ENCODE data around the gene ADAT3.
"Not testable (repeated sequence)": the region's sequence is repeated elsewhere in the genome, so short reads cannot be mapped to it uniquely, and the experiment has no call there.

Gene ADAT3

GRCh38 chr19:1875646-1876495 lies 29.3 kb upstream of the ADAT3 start:
- Histone ChIP-seq H3K4me2 (peak overlapping the region; percentile 94), H4K20me1 (ENCODE audit: insufficient read depth) (no peaks in the 10 kb centered on the region), H3K27me3 (ENCODE audit: insufficient read depth, low read depth) (no peaks in the 10 kb centered on the region), H3K27ac (peak overlapping the region; percentile 70), H2AFZ (ENCODE audit: low read depth) (peak overlapping the region; percentile 68), H3K4me3 (IDR thresholded peaks at IDR 0.05; ENCODE audit: insufficient read depth, low read depth, low read length) (no peak overlapping the region), H3K36me3 (ENCODE audit: insufficient read depth) (no peaks in the 10 kb centered on the region), H3K79me2 (ENCODE audit: insufficient read depth, low read depth) (peaks cover 35% of the 10 kb centered on the region), H3K9ac (peak overlapping the region; percentile 83), H3K4me1 (ENCODE audit: low read depth, poor library complexity, severe bottlenecking) (peaks cover 17% of the 10 kb centered on the region)
- no peak for TF ChIP-seq CTCF (conservative IDR thresholded peaks at IDR 0.05; ENCODE audit: low read depth, low read length)

- not testable (repeated sequence) for H3K4me3 ChIP-seq (IDR thresholded peaks at IDR 0.05; ENCODE audit: insufficient read depth, low read depth, low read length); H3K36me3 ChIP-seq (ENCODE audit: insufficient read depth); H3K27me3 ChIP-seq (ENCODE audit: insufficient read depth, low read depth); H4K20me1 ChIP-seq (ENCODE audit: insufficient read depth)
- H3K4me1 ChIP-seq (ENCODE audit: low read depth, poor library complexity, severe bottlenecking): peaks cover 17% of the 10 kb centered on the region
- H3K4me2 ChIP-seq: peak overlapping the region; percentile 94
- peak overlapping the region; percentile 70; the same call in 1 of the 2 replicates for H3K27ac ChIP-seq
- H3K79me2 ChIP-seq (ENCODE audit: insufficient read depth, low read depth): peaks cover 35% of the 10 kb centered on the region
- H2AFZ ChIP-seq (ENCODE audit: low read depth): peak overlapping the region; percentile 68
- H3K9ac ChIP-seq: peak overlapping the region; percentile 83; the same call in 1 of the 2 replicates
These were observed 28.5 kb upstream of the ADAT3 start for GRCh38 chr19:1876496-1877279.

- H3K4me2 ChIP-seq; H4K20me1 ChIP-seq (ENCODE audit: insufficient read depth); H3K27ac ChIP-seq; H3K9ac ChIP-seq; H2AFZ ChIP-seq (ENCODE audit: low read depth); H3K36me3 ChIP-seq (ENCODE audit: insufficient read depth); H3K27me3 ChIP-seq (ENCODE audit: insufficient read depth, low read depth); H3K4me3 ChIP-seq (IDR thresholded peaks at IDR 0.05; ENCODE audit: insufficient read depth, low read depth, low read length): not testable (repeated sequence)
- H3K79me2 ChIP-seq (ENCODE audit: insufficient read depth, low read depth): peaks cover 36% of the 10 kb centered on the region
- peaks cover 17% of the 10 kb centered on the region for H3K4me1 ChIP-seq (ENCODE audit: low read depth, poor library complexity, severe bottlenecking)
These were observed 27.9 kb upstream of the ADAT3 start for GRCh38 chr19:1877280-1877660.

GRCh38 chr19:1878583-1878982 lies 26.6 kb upstream of the ADAT3 start:
- not testable (repeated sequence) for H3K36me3 ChIP-seq (ENCODE audit: insufficient read depth); H3K9ac ChIP-seq; H3K4me2 ChIP-seq; H3K27me3 ChIP-seq (ENCODE audit: insufficient read depth, low read depth); H4K20me1 ChIP-seq (ENCODE audit: insufficient read depth); H3K27ac ChIP-seq; H2AFZ ChIP-seq (ENCODE audit: low read depth); H3K4me3 ChIP-seq (IDR thresholded peaks at IDR 0.05; ENCODE audit: insufficient read depth, low read depth, low read length)
- H3K4me1 ChIP-seq (ENCODE audit: low read depth, poor library complexity, severe bottlenecking): peaks cover 22% of the 10 kb centered on the region
- H3K79me2 ChIP-seq (ENCODE audit: insufficient read depth, low read depth): peaks cover 32% of the 10 kb centered on the region

GRCh38 chr19:1879982-1880381 lies 25.2 kb upstream of the ADAT3 start:
- H3K4me3 ChIP-seq (IDR thresholded peaks at IDR 0.05; ENCODE audit: insufficient read depth, low read depth, low read length); H4K20me1 ChIP-seq (ENCODE audit: insufficient read depth); H3K9ac ChIP-seq; H3K4me2 ChIP-seq; H3K36me3 ChIP-seq (ENCODE audit: insufficient read depth); H2AFZ ChIP-seq (ENCODE audit: low read depth); H3K27me3 ChIP-seq (ENCODE audit: insufficient read depth, low read depth); H3K27ac ChIP-seq: not testable (repeated sequence)
- Histone ChIP-seq H3K79me2 (ENCODE audit: insufficient read depth, low read depth) (peaks cover 29% of the 10 kb centered on the region), H3K4me1 (ENCODE audit: low read depth, poor library complexity, severe bottlenecking) (peaks cover 19% of the 10 kb centered on the region)

- no peak overlapping the region for H2AFZ ChIP-seq (ENCODE audit: low read depth)
- H4K20me1 ChIP-seq (ENCODE audit: insufficient read depth): no peaks in the 10 kb centered on the region
- H3K27me3 ChIP-seq (ENCODE audit: insufficient read depth, low read depth): no peaks in the 10 kb centered on the region
- H3K9ac ChIP-seq: no peak overlapping the region
- TF ChIP-seq CTCF (conservative IDR thresholded peaks at IDR 0.05; ENCODE audit: low read depth, low read length): no peak
- H3K36me3 ChIP-seq (ENCODE audit: insufficient read depth): no peaks in the 10 kb centered on the region
- no peak overlapping the region for H3K4me2 ChIP-seq
- H3K79me2 ChIP-seq (ENCODE audit: insufficient read depth, low read depth): peaks cover 20% of the 10 kb centered on the region; the same call in 1 of the 2 replicates
- H3K27ac ChIP-seq: no peak overlapping the region
- H3K4me1 ChIP-seq (ENCODE audit: low read depth, poor library complexity, severe bottlenecking): peaks cover 21% of the 10 kb centered on the region
- H3K4me3 ChIP-seq (IDR thresholded peaks at IDR 0.05; ENCODE audit: insufficient read depth, low read depth, low read length): no peak overlapping the region
These were observed 24.4 kb upstream of the ADAT3 start for GRCh38 chr19:1880611-1881392.

- H4K20me1 ChIP-seq (ENCODE audit: insufficient read depth); H2AFZ ChIP-seq (ENCODE audit: low read depth); H3K4me3 ChIP-seq (IDR thresholded peaks at IDR 0.05; ENCODE audit: insufficient read depth, low read depth, low read length); H3K9ac ChIP-seq; H3K4me2 ChIP-seq; H3K36me3 ChIP-seq (ENCODE audit: insufficient read depth); H3K27ac ChIP-seq; H3K27me3 ChIP-seq (ENCODE audit: insufficient read depth, low read depth): not testable (repeated sequence)
- H3K79me2 ChIP-seq (ENCODE audit: insufficient read depth, low read depth): peaks cover 20% of the 10 kb centered on the region; the same call in 1 of the 2 replicates
- peaks cover 20% of the 10 kb centered on the region for H3K4me1 ChIP-seq (ENCODE audit: low read depth, poor library complexity, severe bottlenecking)
These were observed 23.7 kb upstream of the ADAT3 start for GRCh38 chr19:1881393-1882088.

All from KMS-11 (cell line).